ENCODE measurements around the gene ZNF469.

The ZNF469 gene

GRCh38 chr16:88347656-88348376 is 34.9 kb upstream of the ZNF469 start:
- no peak for DNase-seq (ENCODE audit: low read depth)

- no peak for DNase-seq (ENCODE audit: low read depth)
Measured at GRCh38 chr16:88348377-88349152, 34.2 kb upstream of the ZNF469 start.

- DNase-seq (ENCODE audit: low read depth): no peak
Measured at GRCh38 chr16:88349153-88349902, 33.4 kb upstream of the ZNF469 start.

- DNase-seq (ENCODE audit: low read depth): no peak
Measured at GRCh38 chr16:88349903-88350900, 32.6 kb upstream of the ZNF469 start.

- DNase-seq (ENCODE audit: low read depth): no peak
Measured at GRCh38 chr16:88350922-88351321, 31.8 kb upstream of the ZNF469 start.

- no peak for DNase-seq (ENCODE audit: low read depth)
Measured at GRCh38 chr16:88351491-88352101, 31.2 kb upstream of the ZNF469 start.

GRCh38 chr16:88352261-88353200 is 30.2 kb upstream of the ZNF469 start:
- DNase-seq (ENCODE audit: low read depth): no peak

GRCh38 chr16:88353232-88353631 is 29.5 kb upstream of the ZNF469 start:
- DNase-seq (ENCODE audit: low read depth): no peak

GRCh38 chr16:88353691-88354090 is 29.1 kb upstream of the ZNF469 start:
- no peak for DNase-seq (ENCODE audit: low read depth)

- DNase-seq (ENCODE audit: low read depth): no peak
Measured at GRCh38 chr16:88354229-88355092, 28.3 kb upstream of the ZNF469 start.

- no peak for DNase-seq (ENCODE audit: low read depth)
Measured at GRCh38 chr16:88355093-88355388, 27.7 kb upstream of the ZNF469 start.

- DNase-seq (ENCODE audit: low read depth): no peak
Measured at GRCh38 chr16:88355389-88356123, 27.2 kb upstream of the ZNF469 start.

- peak; percentile 6 for DNase-seq (ENCODE audit: low read depth)
Measured at GRCh38 chr16:88356124-88356726, 26.5 kb upstream of the ZNF469 start.

- no peak for DNase-seq (ENCODE audit: low read depth)
Measured at GRCh38 chr16:88356727-88357199, 26.0 kb upstream of the ZNF469 start.

GRCh38 chr16:88357317-88358022 is 25.3 kb upstream of the ZNF469 start:
- no peak for DNase-seq (ENCODE audit: low read depth)

GRCh38 chr16:88358023-88358420 is 24.7 kb upstream of the ZNF469 start:
- DNase-seq (ENCODE audit: low read depth): no peak

- DNase-seq (ENCODE audit: low read depth): no peak
Measured at GRCh38 chr16:88359008-88359407, 23.8 kb upstream of the ZNF469 start.
